ENCODE measurements around the gene NR1H3.

- TF ChIP-seq CTCF (IDR thresholded peaks at IDR 0.05) (no peak), POLR2AphosphoS5 (IDR thresholded peaks at IDR 0.05) (no peak)
Measured at GRCh38 chr11:47314992-47315391, 57.2 kb downstream of the NR1H3 start.
